Endothelial cell of umbilical vein (primary cell): Measurements from ENCODE around the gene RGS7. TPM values are rescaled to one million over a fixed set of nuclear protein-coding genes. Genes with fewer than 3 reads are reported as not detected.

Experiments used
- BruUV-seq: library from RNA; stranded (reverse); fragments of 400-500 nt; replicated peaks from 2 replicates; lab custom pipeline; 2021; lab: Mats Ljungman, UMichigan
- CTCF ChIA-PET: fragments of 300-600, 350-600 bp; sonication (Branson Sonifier 250); formaldehyde crosslinking; loops from one replicate; lab custom pipeline; 2021; ENCODE audit warnings: antibody characterized with exemption, inconsistent platforms; lab: Charles Lee
- POLR2A ChIA-PET: fragments of 300-600, 350-600 bp; sonication (Branson Sonifier 250); formaldehyde crosslinking; loops from one replicate; lab custom pipeline; 2021; ENCODE audit warnings: antibody characterized with exemption, inconsistent platforms; lab: Charles Lee
- DNase-seq: peaks from one replicate; pipeline ENCODE4 v3.0.0-alpha.2; 2011; ENCODE audit warnings: low read depth, low spot score
- FAIRE-seq: peaks from 2 replicates; lab custom pipeline; 2011; peaks lifted over from hg19 to GRCh38; lab: Jason Lieb, UNC
- H2AFZ ChIP-seq: 2 replicates; pipeline ENCODE4 v1.6.0; 2012; ENCODE audit warnings: low read depth, low read length, control low read depth, inconsistent platforms
- H3K27ac ChIP-seq: 2 replicates; pipeline ENCODE4 v1.5.1; 2011; ENCODE audit warnings: low read depth, mild to moderate bottlenecking, control low read depth, low read length, moderate library complexity; ENCODE audit not compliant: insufficient read depth
- H3K27me3 ChIP-seq, 2 experiments: 2 replicates each; pipeline versions ENCODE4 v1.6.0 to v1.6.1; 2011; ENCODE audit warnings: low read length in 2 of 2, mixed read lengths in 1 of 2; ENCODE audit not compliant: control insufficient read depth in 2 of 2, insufficient read depth in 2 of 2
- H3K36me3 ChIP-seq, 2 experiments: 2 replicates in 1 of 2; 3 replicates in 1 of 2; pipeline ENCODE4 v1.5.1; 2011; ENCODE audit warnings: low read length in 2 of 2, mild to moderate bottlenecking in 1 of 2, moderate library complexity in 1 of 2; ENCODE audit not compliant: control insufficient read depth in 2 of 2, insufficient read depth in 2 of 2; ENCODE audit errors: extremely low read depth in 1 of 2
- H3K4me1 ChIP-seq: 3 replicates; pipeline ENCODE4 v1.5.1; 2011; ENCODE audit warnings: mild to moderate bottlenecking, low read length; ENCODE audit not compliant: control insufficient read depth, insufficient read depth; ENCODE audit errors: extremely low read depth
- H3K4me2 ChIP-seq: 2 replicates; pipeline ENCODE4 v1.6.1; 2011; ENCODE audit warnings: low read length, control low read depth, mixed read lengths; ENCODE audit not compliant: insufficient read depth
- H3K4me3 ChIP-seq, 3 experiments: fragments of 200-600 bp in 1 of 3; sonication (generic), shearing (Covaris generic) in 1 of 3; replicated peaks in 1 of 3; 2 replicates each; pipeline ENCODE4 v1.5.1; 2011 to 2016; ENCODE audit warnings: control low read depth in 3 of 3, low read length in 3 of 3, mild to moderate bottlenecking in 2 of 3, inconsistent platforms in 1 of 3, low read depth in 1 of 3, moderate library complexity in 1 of 3; ENCODE audit not compliant: insufficient read depth in 1 of 3
- H3K79me2 ChIP-seq: 2 replicates; pipeline ENCODE4 v1.6.0; 2012; ENCODE audit warnings: low read length, inconsistent platforms; ENCODE audit not compliant: control insufficient read depth, insufficient read depth
- H3K9ac ChIP-seq: replicated peaks from 2 replicates; pipeline ENCODE3; 2011; ENCODE audit warnings: low read length, control low read depth; ENCODE audit not compliant: insufficient read depth; ENCODE audit errors: extremely low read depth
- H3K9me1 ChIP-seq: replicated peaks from 3 replicates; pipeline ENCODE4 v1.6.0; 2011; ENCODE audit warnings: mild to moderate bottlenecking, low read length; ENCODE audit not compliant: control insufficient read depth, insufficient read depth; ENCODE audit errors: extremely low read depth
- H3K9me3 ChIP-seq: replicated peaks from 2 replicates; pipeline ENCODE4 v1.5.1; 2012; ENCODE audit warnings: low read length, inconsistent platforms; ENCODE audit not compliant: control insufficient read depth, insufficient read depth
- H4K20me1 ChIP-seq: replicated peaks from 2 replicates; pipeline ENCODE3; 2011; ENCODE audit warnings: mild to moderate bottlenecking, low read length; ENCODE audit not compliant: control insufficient read depth, insufficient read depth; ENCODE audit errors: extremely low read depth
- CTCF ChIP-seq, 2 donors: IDR thresholded peaks; 1 replicate in 1 of 2; 2 replicates in 1 of 2; pipeline ENCODE4 v1.5.1; 2011; ENCODE audit warnings: low read length in 2 of 2, mild to moderate bottlenecking in 2 of 2, moderate library complexity in 2 of 2, control low read depth in 1 of 2, inconsistent platforms in 1 of 2, low read depth in 1 of 2; ENCODE audit not compliant: insufficient read depth in 1 of 2; ENCODE audit errors: extremely low read depth in 1 of 2
- EZH2 ChIP-seq: IDR thresholded peaks from 2 replicates; pipeline ENCODE4 v1.6.1; 2012; ENCODE audit warnings: borderline replicate concordance, low read depth, mild to moderate bottlenecking, moderate library complexity, low read length, inconsistent platforms; ENCODE audit not compliant: severe bottlenecking
- GATA2 ChIP-seq: IDR thresholded peaks from 2 replicates; pipeline ENCODE4 v1.7.0; 2011; ENCODE audit warnings: low read depth, mild to moderate bottlenecking, moderate library complexity, mixed read lengths, low read length; ENCODE audit not compliant: insufficient read length, insufficient read depth
- JUN ChIP-seq: IDR thresholded peaks from 2 replicates; pipeline ENCODE4 v1.6.1; 2011; ENCODE audit warnings: borderline replicate concordance, low read depth; ENCODE audit not compliant: insufficient read length, insufficient read depth
- MAX ChIP-seq: IDR thresholded peaks from 2 replicates; pipeline ENCODE4 v1.6.1; 2011; ENCODE audit not compliant: insufficient read depth, insufficient read length
- dilution Hi-C: fragments of 300-500 bp; cut with MboI; formaldehyde crosslinking; loops from one replicate; pipeline ENCODE4 v1.15.0; 2019; ENCODE audit warnings: low sequenced_read_pairs; ENCODE audit not compliant: extremely low pct_ligation_motif_present
- intact Hi-C: fragments of 100-400 bp; cut with micrococcal nuclease; formaldehyde crosslinking; loops from one replicate; pipeline ENCODE4 v1.10.0; 2022
- polyA plus RNA-seq, 4 experiments: library from polyadenylated mRNA; depleted of rRNA in 3 of 4; stranded (reverse) in 3 of 4; unstranded in 1 of 4; fragments of >200 nt; gene quantifications; 2 replicates each; pipeline versions ENCODE4 v1.2.1 to v1.2.3, GENCODE V29; 2011 to 2012; ENCODE audit warnings: missing spikeins in 1 of 4
- total RNA-seq: library from RNA; stranded (reverse); gene quantifications from 2 replicates; pipeline ENCODE4 v1.2.3, GENCODE V29; 2021

Gene RGS7
- total and polyA plus RNA-seq, 2 donors (not counting 3 experiments of a cell fraction or from before 2014, with no cell fraction given), result 0.43 to 0.44 TPM

- H3K9ac ChIP-seq, result peak overlapping the region; percentile 74
- H3K4me1 ChIP-seq, result peaks cover 20% of the 10 kb centered on the region
- no peak for FAIRE-seq
Observed at GRCh38 chr1:240765732-240766363, 591.2 kb downstream of the RGS7 start.

More at GRCh38 chr1:240765732-240766363, 591.2 kb downstream of the RGS7 start:
- H2AFZ ChIP-seq, result peak overlapping the region; percentile 65
- peak; percentile 75 for DNase-seq
- H3K36me3 ChIP-seq, result no peaks in the 10 kb centered on the region
- ChIA-PET POLR2A (interaction anchor here (1.6 kb wide), 1 partner anchor 38 kb away, joined by 3 read pairs; no protein-coding TSS in a partner anchor), CTCF (interaction anchor here (0.6 to 1.6 kb wide), 2 partner anchors 22 to 118 kb away, joined by 3 to 4 read pairs; no protein-coding TSS in a partner anchor)
- dilution Hi-C loops, result no loop called here
- H3K27ac ChIP-seq, result peak overlapping the region; percentile 89
- H4K20me1 ChIP-seq, result no peaks in the 10 kb centered on the region
- no peaks in the 10 kb centered on the region for H3K27me3 ChIP-seq
- peak overlapping the region; percentile 65 for H3K4me2 ChIP-seq
- TSS peak; percentile 87 for BruUV-seq
- no peaks in the 10 kb centered on the region for H3K9me3 ChIP-seq
- H3K79me2 ChIP-seq, result no peaks in the 10 kb centered on the region
- no peak overlapping the region for H3K4me3 ChIP-seq
- no peaks in the 10 kb centered on the region for H3K9me1 ChIP-seq
- TF ChIP-seq MAX, result no peak
- TF ChIP-seq GATA2, result peak; percentile 41
- TF ChIP-seq JUN, result peak; percentile 80
- no peak for TF ChIP-seq CTCF (IDR thresholded peaks at IDR 0.05; ENCODE audit: extremely low read depth in 1 of 2, insufficient read depth in 1 of 2, low read depth in 1 of 2, low read length in 2 of 2)
- no peak for TF ChIP-seq EZH2
- intact Hi-C loops, result loop anchor here (1.0 to 2.0 kb wide), 5 partner anchors 21 to 717 kb away; no protein-coding TSS in a partner anchor
